ENCODE data around the gene MACROD2.

Gene MACROD2

DNA sequence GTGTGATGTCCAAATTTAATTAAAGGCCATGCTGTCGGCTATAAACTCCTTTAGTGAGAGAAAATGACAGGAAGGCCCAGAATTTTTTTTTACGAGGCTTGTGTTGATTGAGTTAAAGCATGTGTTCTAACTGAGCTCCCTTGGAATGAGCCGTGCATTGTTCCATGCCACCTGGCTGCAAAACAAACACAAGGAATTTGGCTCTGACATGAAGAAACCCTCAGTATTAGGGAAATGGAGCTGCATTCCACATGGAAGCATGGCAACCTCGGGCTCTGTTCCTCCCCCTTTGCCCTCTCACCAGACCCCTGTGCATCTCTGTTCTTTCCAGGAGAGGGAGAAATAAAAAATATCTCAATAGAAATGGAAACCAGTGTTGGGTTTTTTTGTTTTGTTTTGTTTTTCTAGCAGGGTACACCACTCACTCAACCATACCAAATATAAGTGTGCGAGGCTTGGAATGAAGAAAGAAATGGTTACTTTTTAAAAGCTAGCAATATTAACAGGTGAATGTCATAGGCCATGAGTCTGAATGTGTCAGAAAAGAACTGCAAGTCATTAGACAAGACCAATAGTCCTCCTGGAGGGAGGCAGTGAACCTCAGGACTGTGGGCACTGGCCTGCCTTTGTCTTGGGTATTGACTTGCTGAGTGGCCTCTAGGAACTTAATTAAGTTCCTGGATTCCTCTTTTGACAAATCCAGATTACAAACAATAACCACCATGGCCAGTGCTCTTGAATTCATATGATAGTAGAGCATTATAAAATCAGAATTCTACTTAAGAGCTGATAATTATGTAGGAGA is 1642.8 kb downstream of the MACROD2 start:
- POLR2A ChIA-PET: no interaction called here
- DNase-seq (ENCODE audit: extremely low spot score): no peak
- TF ChIP-seq, protein P1, sequence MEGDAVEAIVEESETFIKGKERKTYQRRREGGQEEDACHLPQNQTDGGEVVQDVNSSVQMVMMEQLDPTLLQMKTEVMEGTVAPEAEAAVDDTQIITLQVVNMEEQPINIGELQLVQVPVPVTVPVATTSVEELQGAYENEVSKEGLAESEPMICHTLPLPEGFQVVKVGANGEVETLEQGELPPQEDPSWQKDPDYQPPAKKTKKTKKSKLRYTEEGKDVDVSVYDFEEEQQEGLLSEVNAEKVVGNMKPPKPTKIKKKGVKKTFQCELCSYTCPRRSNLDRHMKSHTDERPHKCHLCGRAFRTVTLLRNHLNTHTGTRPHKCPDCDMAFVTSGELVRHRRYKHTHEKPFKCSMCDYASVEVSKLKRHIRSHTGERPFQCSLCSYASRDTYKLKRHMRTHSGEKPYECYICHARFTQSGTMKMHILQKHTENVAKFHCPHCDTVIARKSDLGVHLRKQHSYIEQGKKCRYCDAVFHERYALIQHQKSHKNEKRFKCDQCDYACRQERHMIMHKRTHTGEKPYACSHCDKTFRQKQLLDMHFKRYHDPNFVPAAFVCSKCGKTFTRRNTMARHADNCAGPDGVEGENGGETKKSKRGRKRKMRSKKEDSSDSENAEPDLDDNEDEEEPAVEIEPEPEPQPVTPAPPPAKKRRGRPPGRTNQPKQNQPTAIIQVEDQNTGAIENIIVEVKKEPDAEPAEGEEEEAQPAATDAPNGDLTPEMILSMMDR (IDR thresholded peaks at IDR 0.05; ENCODE audit: control extremely low read depth, extremely low read depth, low read depth, missing control alignments): no peak
- CTCF ChIA-PET: no interaction called here

DNA sequence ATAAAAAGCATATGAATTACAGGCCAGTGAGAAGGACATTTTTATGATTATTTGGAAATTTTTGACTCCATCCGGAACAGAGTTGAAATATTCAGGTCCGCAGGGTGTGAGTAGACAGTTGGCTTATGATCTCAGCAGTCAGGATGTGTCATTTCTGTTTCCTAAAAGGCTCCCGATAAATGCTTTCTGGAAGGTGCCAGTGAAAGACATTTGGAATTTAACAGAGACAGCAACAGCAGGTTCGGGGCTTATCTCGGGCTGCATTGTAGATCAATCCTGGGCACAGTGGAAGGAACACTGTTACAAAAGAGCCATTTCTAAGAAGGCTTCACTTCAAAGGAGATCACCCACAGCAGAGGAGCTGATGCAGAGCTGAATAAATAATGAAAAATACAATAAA is 1643.5 kb downstream of the MACROD2 start:
- ChIA-PET CTCF (no interaction called here), POLR2A (no interaction called here)
- DNase-seq (ENCODE audit: extremely low spot score): no peak
- TF ChIP-seq, protein P1 (IDR thresholded peaks at IDR 0.05; ENCODE audit: control extremely low read depth, extremely low read depth, low read depth, missing control alignments): no peak

DNA sequence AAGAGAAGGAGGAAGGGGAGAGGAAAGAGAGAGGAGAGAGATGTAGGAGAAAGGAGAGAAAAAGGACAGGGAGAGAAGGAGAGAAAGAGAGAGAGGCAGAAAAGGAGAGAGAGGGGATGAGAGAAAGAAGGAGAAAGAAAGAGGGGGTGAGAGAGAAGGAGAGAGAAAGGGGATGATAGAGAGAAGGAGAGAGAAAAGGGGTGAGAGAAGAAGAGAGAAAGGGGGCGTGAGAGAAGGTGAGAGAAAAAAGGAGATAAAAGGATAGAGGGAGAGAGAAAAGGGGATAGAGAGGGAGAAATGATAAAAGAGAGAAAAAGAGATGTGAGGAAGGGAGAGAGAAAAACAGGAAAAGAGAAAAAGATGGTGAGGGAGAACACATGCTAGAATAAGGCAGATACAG is 1644.5 kb downstream of the MACROD2 start:
- CTCF ChIA-PET: no interaction called here
- TF ChIP-seq, protein P1 (IDR thresholded peaks at IDR 0.05; ENCODE audit: control extremely low read depth, extremely low read depth, low read depth, missing control alignments): no peak
- DNase-seq (ENCODE audit: extremely low spot score): no peak
- POLR2A ChIA-PET: no interaction called here

DNA sequence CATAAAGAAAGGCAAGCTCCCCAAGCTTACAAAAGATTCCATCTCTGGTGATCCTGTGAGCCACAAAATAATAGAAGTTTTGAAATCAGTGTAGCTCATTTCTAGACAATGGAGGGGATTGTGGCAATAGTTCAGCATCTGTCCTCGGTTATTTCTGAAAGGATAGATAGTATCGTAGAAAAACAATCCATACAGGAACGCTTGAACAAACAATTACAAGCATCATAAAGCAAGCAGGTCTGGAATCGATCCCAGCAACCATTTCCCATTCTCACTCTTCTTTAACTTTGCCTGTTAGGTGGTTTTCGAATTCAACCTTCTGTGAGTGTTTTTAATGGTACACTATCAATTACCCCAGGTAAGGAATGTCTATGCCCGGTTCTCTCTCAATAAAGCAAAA is 1646.8 kb downstream of the MACROD2 start:
- TF ChIP-seq, protein P1 (IDR thresholded peaks at IDR 0.05; ENCODE audit: control extremely low read depth, extremely low read depth, low read depth, missing control alignments): no peak
- POLR2A ChIA-PET: no interaction called here
- CTCF ChIA-PET: interaction anchor here (0.9 kb wide), 1 partner anchor 14 kb away, joined by 3 read pairs; no protein-coding TSS in a partner anchor
- DNase-seq (ENCODE audit: extremely low spot score): no peak

DNA sequence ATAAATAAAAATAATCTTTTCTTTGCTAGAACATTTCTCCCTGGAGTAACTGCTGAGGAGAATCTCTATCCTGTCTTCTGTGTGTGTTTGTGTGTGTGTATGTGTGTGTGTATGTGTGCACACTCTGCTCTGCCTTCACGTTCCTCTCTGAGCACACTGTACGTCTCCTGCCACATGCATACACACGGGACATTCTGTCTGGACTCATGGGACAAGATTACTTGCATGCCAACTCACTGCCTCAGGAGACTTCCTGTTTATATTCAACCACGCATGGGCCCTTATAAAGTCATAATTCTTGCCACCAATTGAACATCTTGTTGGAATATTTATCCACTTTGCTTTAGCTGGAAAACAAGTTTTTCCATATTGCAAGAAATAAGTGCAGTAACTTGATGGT is 1647.4 kb downstream of the MACROD2 start:
- CTCF ChIA-PET: interaction anchor here (1.4 kb wide), 1 partner anchor 14 kb away, joined by 4 read pairs; no protein-coding TSS in a partner anchor
- no peak for DNase-seq (ENCODE audit: extremely low spot score)
- TF ChIP-seq, protein P1 (IDR thresholded peaks at IDR 0.05; ENCODE audit: control extremely low read depth, extremely low read depth, low read depth, missing control alignments): no peak
- POLR2A ChIA-PET: no interaction called here

DNA sequence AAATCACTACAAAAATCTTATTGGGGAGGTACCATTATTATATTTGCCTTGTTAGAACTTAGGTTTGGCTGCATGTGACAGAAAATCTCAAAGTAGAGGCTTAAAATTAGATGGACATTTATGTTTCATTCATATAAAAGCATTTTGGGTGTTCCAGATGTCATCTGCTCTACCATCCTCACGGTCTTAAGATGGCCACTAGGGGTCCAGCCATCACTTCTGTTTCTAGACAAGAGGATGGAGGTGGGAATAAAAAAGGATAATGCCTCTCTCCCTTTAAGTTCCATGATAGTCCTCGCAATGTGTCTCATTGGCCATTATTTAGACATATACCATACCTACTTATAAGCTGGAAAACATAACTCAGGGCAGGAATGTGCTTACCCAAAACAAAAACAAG is 1648.4 kb downstream of the MACROD2 start:
- TF ChIP-seq, protein P1 (IDR thresholded peaks at IDR 0.05; ENCODE audit: control extremely low read depth, extremely low read depth, low read depth, missing control alignments): no peak
- CTCF ChIA-PET: interaction anchor here (1.4 to 1.5 kb wide), 2 partner anchors 10 to 15 kb away, joined by 4 to 5 read pairs; no protein-coding TSS in a partner anchor
- DNase-seq (ENCODE audit: extremely low spot score): no peak
- POLR2A ChIA-PET: no interaction called here
